HG03342 (cell line): ENCODE measurements around the gene TNFAIP1.
"Not testable (repeated sequence)": the region's sequence is repeated elsewhere in the genome, so short reads cannot be mapped to it uniquely, and the experiment has no call there.

Source experiments
- ATAC-seq: cut with Tn5 transposase; IDR thresholded peaks from one replicate; pipeline ENCODE4 v1.9.1; 2021; ENCODE audit warnings: mild to moderate bottlenecking, moderate library complexity; ENCODE audit not compliant: unreplicated experiment

TNFAIP1 gene

DNA sequence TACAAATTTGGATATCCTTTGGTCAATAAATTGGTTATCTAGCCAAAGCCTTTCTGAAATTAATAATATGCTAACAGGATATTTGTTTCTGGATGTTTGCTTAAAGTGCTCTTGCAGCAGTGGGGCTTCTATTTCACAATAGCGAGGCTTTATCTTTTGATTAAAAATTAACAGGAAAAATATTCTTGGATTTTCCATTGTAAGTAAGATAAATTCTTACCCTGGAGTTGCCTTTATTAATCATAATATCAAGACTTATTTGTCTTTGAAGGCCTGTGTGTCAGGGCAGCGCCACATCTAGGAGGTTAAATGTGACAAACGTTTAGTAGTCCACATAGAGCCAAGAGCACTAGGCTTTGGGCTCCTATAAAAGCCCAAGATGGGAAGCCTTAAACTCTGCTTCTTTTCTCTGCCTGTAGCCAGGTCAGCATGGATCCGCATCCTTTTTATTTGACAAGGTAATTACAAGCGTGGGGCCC, 11.3 kb upstream of the TNFAIP1 start:
- ATAC-seq, result no peak

DNA sequence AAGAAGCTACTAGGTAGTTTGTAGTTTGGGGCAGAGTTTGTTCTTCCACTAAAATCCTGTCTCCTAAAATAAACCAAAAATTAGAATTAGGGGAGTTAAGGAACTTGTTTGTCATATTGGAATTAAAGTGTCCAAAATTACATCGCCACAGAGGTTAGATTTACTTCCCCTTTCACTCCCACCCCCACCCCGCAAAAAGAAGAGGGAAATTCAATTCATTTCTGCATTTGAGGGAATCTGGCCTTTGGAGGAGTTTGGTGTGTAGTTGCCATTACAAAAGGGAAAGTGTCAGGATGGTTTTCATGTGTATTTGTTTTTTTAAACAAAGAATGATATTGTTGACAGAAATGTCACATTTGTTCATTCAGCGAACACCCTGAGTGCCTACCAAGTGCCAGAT, 10.8 kb upstream of the TNFAIP1 start:
- ATAC-seq, result no peak

DNA sequence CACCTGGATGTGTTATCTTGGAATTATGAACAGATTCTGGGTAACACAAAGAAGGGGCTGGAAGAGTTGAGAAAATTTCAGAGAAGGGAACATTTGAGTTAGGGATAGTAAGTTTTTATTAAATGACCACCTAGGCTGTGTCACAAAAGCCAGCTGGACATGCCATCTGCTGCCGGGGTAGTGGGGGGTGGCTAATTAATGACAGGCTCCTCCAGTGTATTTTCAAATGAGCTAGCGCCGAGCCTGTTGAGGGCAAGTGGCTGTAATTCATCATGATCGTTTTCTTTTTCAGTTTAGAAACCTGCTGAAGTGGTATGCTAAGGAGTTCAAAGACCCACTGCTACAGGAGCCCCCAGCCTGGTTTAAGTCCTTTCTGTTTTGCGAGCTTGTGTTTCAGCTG, 10.3 kb upstream of the TNFAIP1 start:
- ATAC-seq, result no peak

DNA sequence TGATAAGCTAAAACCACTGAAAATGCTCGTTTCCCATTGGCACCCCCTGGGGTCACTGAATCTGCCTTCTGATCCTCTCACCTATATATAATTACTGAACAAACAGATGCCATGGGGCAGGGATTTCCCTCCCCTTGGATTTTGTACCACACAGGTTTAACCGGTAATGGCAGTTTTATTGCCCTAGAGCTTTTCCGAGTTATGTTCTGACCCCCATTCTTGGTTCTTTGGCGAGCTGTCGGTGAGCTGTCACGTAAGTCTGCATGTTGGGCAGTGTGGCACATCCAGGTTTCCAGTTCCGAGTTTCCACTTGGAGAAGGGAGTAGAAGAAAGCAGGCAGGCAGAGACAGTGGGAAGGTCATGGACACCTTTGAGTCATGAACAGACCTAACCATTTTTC, 9.4 kb upstream of the TNFAIP1 start:
- no peak for ATAC-seq

DNA sequence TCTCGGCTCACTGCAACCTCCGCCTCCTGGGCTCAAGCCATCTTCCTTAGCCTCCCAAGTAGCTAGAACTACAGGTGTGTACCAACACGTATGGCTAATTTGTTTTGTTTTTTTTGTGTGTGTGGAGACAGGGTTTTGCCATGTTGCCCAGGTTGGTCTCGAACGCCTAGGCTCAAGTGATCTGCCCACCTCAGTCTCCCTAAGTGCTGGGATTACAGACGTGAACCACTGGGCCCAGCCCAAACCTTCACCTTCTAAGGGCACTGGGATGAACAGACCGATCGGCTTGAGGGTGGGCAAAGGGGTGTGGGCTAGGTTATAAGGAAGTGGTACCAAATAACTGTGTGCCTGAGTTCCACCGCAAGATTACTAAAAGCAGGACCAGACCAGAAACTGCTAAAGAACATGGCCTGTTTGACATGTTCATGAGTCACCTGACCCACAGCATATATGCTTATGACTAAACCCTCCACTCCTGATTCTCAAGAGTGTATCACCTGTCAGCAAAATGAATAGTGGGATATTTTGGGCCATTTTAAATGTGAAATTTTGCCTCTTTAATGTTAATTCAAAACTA, 8.4 kb upstream of the TNFAIP1 start:
- ATAC-seq, result no peak

DNA sequence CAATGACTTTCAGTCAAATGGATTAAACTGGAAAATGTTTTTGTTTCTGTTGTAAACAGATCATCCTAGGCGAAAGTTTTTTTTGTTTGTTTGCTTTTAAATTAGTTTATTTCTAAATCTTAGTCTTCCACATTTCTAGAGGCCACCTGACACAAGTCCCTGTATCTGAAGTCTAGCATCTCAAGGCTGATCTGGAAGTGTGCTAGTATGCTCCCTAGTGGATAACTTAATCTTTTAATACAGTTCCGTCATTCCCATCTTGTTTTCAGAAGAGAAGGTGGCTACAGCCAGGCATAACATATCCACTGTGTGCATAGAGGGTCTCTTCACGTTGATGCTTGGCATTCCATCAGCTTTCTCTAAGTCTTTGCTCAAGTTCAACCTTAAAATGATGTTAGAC, 7.9 kb upstream of the TNFAIP1 start:
- ATAC-seq, result no peak

DNA sequence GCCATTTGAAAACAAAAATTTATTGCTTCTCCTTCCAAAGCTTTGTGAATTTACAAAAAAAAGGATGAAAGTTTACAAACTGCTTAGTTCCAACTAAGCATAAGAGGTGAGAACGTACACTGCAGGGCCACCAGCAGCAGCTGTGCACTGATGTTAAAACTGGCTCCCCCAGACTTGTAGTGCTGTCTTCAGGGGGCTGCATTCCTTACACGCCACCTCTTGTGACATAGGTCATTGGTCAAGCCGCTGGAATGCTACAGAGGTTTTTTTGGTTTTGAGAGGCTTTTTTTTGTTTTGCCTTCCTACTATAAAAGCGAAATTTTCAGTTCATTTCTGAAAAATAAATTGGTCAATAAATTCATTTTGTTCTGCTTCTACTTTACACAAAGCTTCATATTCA, 7.2 kb upstream of the TNFAIP1 start:
- ATAC-seq, result no peak

DNA sequence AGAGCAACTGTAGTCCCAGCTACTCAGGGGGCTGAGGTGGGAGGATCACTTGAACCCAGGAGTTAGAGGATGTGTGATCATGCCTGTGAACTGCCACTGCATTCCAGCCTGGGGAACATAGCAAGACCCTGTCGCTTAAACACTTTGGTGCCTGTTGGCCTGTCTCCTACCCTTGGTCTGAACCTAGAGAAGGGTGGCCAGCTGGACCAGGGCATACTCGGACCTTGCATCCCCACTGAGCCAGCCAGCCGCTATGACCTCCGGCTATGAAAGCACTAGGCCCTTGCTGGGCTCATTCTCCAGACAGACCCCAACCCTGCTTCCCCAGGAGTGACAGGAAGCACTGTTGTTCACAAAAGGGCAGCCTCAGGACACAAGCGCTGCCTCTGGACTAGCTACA, 4.9 kb upstream of the TNFAIP1 start:
- ATAC-seq, result no peak

DNA sequence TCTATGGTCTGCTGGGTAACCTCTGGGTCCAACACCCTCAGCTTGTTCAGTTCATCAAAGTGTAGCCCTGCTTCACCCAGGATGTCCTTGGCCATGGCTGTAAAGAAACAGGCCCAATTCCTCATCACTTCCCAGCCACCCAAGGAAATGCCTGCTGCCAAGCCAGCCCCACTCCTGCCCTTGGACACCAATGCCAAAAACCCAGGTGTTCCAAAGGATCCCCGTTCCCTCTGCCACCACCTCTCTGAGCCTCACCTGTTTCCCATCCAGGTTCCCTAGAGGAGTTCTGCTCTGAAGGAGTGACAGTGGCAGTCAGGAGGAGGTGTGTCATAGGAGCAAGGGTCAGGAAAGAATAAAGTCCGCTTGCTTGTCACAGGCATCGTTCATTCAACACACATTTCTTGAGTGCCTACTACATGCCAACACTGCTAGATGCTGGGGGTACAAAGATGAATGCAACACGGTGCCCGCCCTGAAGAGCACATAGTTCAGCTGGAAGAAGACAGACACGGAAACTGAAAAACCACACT, 3.6 kb upstream of the TNFAIP1 start:
- ATAC-seq, result no peak

DNA sequence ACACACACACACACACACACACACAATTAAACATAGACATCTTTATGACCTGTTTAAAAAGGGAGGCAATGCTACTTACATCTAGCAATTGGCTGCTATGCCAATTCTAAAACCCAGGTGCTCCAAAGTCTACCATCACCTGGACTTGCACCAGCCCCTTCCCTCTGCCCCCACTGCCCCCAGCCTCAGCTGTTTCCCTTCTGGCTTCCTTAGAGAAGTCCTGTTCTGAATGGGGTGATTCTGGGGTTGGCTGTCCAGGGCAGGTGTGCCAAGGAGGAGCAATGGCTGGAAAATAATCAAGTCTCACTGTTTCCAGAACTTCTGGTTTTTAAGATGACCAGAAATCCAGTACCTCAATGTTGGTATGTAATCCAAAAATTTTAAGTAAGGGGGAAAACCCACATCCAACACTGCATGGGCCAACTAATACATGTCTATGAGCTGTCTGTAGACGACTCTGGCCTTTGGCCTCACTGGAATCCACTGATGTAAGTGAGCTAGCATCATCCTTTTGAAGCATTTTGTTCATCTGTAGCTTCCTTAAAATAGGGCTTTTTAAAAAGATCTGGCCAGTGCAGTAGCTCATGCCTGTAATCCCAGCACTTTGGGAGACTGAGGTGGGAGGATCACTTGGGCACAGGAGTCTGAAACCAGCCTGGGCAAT, 2.3 kb upstream of the TNFAIP1 start:
- ATAC-seq, result no peak

DNA sequence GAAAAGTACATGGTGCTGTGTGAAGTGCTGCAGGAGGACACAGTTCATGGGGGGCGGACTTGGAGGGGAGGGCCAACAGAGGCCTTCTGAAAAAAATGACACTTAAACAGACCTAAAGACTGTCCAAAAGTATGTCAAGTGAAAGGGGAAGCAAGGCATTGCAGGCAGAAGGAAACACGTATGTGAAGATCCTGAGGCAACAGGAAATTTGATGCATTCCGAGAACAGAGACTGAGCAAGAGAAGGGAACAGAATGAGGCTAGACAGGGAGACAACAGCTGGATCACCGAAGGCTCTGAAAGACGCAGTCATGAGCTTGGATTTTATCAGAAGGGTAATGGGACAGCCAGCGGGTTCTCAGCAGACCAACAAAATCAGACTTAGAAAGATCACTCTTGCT, 1.4 kb upstream of the TNFAIP1 start:
- no peak for ATAC-seq

DNA sequence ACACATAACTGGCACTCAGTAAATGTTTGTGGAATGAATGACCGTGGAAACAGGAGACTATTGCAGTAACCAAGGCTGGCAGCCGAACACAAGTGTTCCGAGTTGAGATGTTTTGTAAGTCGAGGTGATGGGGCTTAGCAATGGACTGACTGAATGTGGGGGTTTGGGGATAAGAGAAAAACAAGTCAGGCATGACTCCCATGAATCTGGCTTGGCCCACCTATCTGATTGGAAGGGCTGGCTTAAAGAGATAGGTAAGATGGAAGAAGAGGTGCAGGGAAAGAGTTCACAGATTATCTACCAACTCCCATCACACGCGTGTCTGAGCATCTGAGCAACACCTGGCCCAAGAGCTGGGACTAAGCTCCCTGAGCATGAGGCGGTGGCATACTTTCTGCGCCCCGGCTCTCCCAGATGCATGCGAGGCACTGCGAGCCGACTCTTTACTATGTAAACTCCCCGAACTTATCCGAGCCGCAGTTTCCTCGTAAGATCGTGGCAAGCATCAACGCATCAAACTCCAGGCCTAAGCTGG, 828 bp upstream of the TNFAIP1 start:
- no peak for ATAC-seq

DNA sequence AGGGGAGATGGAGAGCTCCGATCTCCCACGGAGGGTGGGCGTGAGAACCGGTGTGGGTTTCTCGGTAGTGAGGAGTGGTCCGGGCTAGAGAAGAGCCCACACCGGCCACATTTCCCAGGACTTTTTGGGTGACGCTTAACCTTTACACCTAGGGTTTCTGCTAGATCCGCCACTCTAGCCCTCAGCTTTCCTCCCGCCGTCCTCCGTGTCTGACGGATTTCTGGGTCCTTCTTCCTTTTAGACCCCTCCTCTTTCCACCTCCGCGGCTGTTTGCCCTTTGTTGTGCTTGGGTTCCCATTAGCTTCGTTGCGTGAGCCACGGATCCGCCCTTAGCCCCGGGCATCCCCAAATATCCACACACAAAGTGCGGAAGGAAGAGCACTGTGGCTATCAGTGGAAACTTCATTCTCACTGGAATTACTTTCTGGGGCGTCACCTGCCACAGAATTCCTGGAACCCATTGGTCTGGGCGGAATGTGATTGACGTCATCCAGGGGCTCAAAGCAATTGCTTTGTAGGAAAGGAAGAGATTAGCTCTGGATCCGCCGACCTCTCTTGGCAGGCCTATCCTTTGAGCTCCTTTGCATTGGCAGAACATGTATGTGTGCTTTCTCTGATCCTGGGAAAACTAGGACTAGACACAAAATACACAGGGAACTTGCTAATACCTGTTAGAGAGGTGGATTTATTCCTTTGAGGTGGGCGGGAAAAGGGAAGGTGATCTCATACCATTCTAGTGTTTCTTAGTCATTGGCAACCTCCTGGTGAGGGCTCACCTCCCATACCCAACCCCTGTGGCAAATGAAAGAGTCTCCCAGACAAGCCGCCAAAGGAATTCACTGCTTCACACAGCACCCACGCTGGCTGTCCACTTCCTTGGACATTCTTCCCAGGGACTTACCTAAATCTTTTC, 654 bp downstream of the TNFAIP1 start:
- ATAC-seq, result no peak

DNA sequence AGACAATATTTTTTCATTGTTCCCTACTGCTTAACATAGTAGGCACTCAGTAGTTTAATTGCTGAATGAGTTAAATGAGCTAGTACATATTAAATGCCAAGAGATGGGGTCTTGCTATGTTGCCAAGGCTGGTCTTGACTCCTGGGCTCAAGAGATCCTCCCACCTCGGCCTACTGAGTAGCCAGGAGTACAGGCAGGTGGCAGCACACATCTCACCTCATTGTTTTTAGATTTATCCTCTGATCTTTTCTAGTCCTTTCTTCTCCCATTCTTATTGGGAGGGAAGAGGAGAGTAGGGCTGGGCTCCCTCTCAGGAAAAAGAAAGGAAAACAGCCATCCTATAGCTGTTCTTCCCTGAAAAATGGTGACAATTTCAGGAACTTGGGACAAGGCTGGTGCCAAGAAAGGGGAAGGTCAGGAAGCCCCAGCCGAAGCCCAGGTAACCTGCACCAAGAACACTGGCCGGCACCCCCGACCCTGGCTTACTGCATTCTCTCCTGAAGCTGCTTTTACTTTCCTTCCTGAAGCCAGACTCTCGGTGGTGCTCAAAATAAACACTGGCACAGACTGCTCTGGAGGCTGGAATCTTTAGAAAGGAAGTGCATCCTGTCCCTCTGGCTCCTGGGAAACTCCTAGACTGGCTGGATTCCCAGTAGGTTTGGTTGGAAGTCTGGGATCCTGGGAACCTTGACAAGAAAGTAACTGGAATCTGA, 2.7 kb downstream of the TNFAIP1 start:
- no peak for ATAC-seq

DNA sequence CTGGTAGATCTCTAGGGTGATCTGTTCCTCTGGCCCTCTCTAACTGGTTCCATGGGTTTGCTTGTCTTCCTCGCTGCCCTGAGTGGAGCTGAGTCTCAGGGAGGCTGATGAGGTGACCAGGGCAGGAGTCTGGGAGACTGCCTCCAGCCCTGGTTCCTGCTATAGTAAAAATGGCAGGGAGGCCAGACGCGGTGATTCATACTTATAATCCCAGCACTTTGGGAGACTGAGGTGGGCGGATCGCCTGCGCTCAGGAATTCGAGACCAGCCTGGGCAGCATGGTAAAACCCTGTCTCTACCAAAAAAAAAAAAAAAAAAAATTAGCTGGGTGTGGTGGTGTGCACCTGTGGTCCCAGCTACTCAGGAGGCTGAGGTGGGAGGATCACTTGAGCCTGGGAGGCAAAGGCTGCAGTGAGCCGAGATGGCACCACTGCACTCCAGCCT, 3.2 kb downstream of the TNFAIP1 start:
- ATAC-seq, result not testable (repeated sequence)

DNA sequence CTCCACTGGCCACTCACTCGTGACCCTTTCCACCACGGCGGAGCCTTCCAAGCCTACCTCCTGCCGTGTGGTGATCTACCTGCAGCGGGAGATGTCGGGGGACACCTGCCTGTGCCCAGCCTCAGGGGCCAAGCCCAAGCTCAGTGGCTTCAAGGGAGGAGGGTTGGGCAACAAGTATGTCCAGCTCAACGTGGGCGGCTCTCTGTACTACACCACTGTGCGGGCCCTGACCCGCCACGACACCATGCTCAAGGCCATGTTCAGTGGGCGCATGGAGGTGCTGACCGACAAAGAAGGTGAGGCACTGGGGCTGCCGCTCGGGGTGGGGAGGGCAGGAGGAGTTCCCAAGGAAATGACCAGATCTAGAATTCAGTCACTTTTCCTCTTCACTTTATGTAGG, 3.9 kb downstream of the TNFAIP1 start:
- ATAC-seq, result no peak

DNA sequence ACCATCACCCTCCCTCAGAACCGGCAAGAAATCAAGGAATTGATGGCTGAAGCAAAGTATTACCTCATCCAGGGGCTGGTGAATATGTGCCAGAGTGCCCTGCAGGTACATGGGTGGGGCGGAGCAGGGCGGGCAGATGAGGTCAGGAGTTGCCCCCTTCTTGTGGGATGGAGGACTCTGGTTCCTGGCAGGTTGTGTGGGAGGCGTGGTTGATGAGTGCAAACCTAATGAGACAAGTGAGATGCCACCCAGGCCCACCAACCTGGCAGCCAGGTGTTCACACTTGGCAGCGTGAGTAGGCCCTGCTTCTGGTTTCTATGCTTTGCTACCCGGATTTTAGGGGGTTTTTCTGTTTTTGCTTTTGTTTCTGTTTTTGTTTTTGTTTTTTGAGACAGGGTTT, 4.8 kb downstream of the TNFAIP1 start:
- no peak for ATAC-seq

DNA sequence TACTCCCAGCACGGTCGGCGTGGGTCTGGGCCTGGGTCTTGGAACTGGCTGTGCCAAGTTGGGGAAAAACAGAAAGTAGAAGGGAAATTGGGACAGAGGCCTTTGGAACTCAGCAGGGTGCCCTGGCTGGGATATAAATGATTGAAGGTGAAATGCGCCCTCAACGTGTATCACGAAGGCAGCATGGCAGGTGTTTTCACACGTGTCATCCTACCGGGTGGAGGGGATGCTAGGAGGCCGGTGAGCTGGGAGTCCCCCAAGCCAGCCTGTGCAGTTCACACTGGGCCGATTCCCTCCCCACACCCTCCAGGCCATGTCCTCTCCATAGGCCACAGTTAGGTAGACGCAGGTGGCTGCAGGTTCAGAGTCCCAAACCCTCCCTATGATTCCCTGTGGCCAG, 6.0 kb downstream of the TNFAIP1 start:
- ATAC-seq, result no peak

DNA sequence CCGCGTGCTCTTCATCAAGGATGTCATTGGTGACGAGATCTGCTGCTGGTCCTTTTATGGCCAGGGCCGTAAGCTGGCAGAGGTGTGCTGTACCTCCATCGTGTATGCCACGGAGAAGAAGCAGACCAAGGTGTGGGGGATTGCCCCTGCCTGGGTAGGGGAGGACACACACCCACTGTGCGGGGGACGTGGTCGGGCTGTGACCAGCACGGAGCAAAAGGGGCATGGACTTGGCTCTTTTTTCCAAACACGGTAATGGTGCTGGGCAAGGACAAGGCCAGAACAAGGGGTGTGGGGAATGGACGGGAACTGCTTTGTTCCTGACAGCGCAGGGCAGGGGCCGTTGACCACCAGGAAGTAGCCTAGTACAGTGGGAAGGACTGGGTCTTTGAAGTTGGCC, 6.8 kb downstream of the TNFAIP1 start:
- no peak for ATAC-seq

DNA sequence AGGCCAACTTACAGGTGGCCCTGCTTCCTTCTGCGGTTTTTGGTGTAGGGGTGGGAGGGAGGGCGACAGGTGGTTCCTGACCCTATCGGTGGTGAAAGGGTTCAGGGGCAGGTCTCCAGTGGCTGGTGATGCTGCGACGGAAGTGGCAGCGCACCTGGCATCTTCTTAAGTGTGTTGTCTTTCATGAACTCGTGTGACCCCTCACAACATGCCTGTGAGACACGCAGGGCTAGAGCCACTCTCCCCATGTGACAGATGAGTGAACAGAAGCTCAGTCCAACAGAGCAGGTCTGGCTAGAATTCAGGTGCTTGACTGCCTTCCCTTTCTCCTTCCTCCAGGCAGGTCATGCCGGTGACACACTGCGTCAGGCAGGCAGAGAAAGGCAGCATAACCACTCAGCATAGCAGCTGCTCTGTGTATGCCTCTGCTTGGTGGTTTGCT, 8.0 kb downstream of the TNFAIP1 start:
- ATAC-seq, result no peak

DNA sequence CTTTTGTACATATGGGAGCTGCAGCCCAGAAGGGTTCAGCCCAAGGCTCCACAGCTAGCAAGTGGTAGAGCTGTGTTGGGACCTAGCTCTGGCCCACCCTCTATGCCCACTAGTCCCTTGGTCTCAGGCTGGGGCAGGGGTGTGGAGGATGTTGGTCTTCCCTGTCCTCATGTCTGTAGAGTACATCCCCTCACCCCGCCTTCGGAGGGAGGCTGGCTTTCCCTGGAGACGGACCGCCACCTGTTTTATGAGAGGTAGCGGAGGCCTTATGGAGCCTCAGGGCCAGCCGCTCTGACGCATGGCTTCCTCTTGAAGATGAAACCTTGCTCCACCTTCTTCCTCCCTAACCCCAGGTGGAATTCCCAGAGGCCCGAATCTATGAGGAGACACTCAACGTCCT, 8.4 kb downstream of the TNFAIP1 start:
- no peak for ATAC-seq
